Naive thymus-derived CD8-positive, alpha-beta T cell (primary cell): ENCODE results near the gene RFLNA. TPM values are rescaled to one million over a fixed set of nuclear protein-coding genes. Genes with fewer than 3 reads are reported as not detected.

Experiments used
- ATAC-seq, 2 donors: fragments of 150-1000 bp; cut with Tn5 transposase in 1 of 2; sonication (Bioruptor Pico), chemical (Tn5 transposase) in 1 of 2; 1 replicate in 1 of 2; 2 replicates in 1 of 2; pipeline ENCODE4 v1.10.0; 2021; ENCODE audit warnings: mild to moderate bottlenecking in 2 of 2, moderate library complexity in 2 of 2
- POLR2A ChIA-PET: fragments of 350-600 bp; sonication (Branson Sonifier 250); formaldehyde crosslinking; loops from one replicate; lab custom pipeline; 2021; ENCODE audit warnings: antibody characterized with exemption; lab: Charles Lee
- DNase-seq, 10 donors: peaks; one replicate each; pipeline versions ENCODE4 v3.0.0 to v3.0.0-alpha.2; 2020 to 2022
- H3K27ac Mint-ChIP-seq, 10 donors: one replicate each; pipeline ENCODE4 v1.8.0; 2020 to 2022; ENCODE audit warnings: mild to moderate bottlenecking in 10 of 10, mixed read lengths in 10 of 10, moderate library complexity in 4 of 10, inconsistent platforms in 1 of 10
- H3K27me3 Mint-ChIP-seq, 5 donors: one replicate each; pipeline ENCODE4 v1.8.0; 2021 to 2022; ENCODE audit warnings: mixed read lengths in 5 of 5
- H3K36me3 Mint-ChIP-seq, 3 donors: one replicate each; pipeline ENCODE4 v1.8.0; 2020 to 2022; ENCODE audit warnings: mixed read lengths in 3 of 3, mild to moderate bottlenecking in 2 of 3, inconsistent platforms in 1 of 3
- H3K4me1 Mint-ChIP-seq, 4 donors: one replicate each; pipeline ENCODE4 v1.8.0; 2021 to 2022; ENCODE audit warnings: mixed read lengths in 4 of 4
- H3K4me3 Mint-ChIP-seq, 10 donors: one replicate each; pipeline ENCODE4 v1.8.0; 2020 to 2022; ENCODE audit warnings: mild to moderate bottlenecking in 10 of 10, mixed read lengths in 10 of 10, moderate library complexity in 6 of 10, inconsistent platforms in 1 of 10
- H3K9me3 Mint-ChIP-seq, 9 donors: one replicate each; pipeline ENCODE4 v1.8.0; 2020 to 2022; ENCODE audit warnings: mixed read lengths in 9 of 9, mild to moderate bottlenecking in 3 of 9, inconsistent platforms in 1 of 9, moderate library complexity in 1 of 9
- polyA plus RNA-seq, 3 donors: library from polyadenylated mRNA; unstranded; fragments of 300-500 nt; fragmentation: Illumina TruSeq; gene quantifications; one replicate each; pipeline ENCODE4 v1.2.3, GENCODE V29; 2021
- total RNA-seq, 8 experiments: library from RNA in 2 of 8; stranded (reverse) in 2 of 8; gene quantifications; one replicate each; pipeline ENCODE4 v1.2.3 and lab custom pipeline; 2021 to 2026

RFLNA gene
- total and polyA plus RNA-seq, 5 experiments from 2014 or later, result not detected

GRCh38 chr12:124270671-124271070 is 24.2 kb upstream of the RFLNA start:
- ATAC-seq, result no peak
- DNase-seq, result no peak
- peaks cover 0 to 5% (median 0%) of the 10 kb centered on the region in 4 donors for H3K4me1 Mint-ChIP-seq
- H3K9me3 Mint-ChIP-seq, result no peaks in the 10 kb centered on the region
- no peak overlapping the region for H3K4me3 Mint-ChIP-seq
- H3K36me3 Mint-ChIP-seq, result no peaks in the 10 kb centered on the region
- POLR2A ChIA-PET, result no interaction called here
- peaks cover 0 to 14% (median 6%) of the 10 kb centered on the region in 5 donors for H3K27me3 Mint-ChIP-seq
- no peak overlapping the region for H3K27ac Mint-ChIP-seq

GRCh38 chr12:124273630-124274029 is 21.3 kb upstream of the RFLNA start:
- no peaks in the 10 kb centered on the region for H3K36me3 Mint-ChIP-seq
- DNase-seq (no peak), ATAC-seq (no peak)
- peaks cover 8 to 23% (median 16%) of the 10 kb centered on the region in 5 donors for H3K27me3 Mint-ChIP-seq
- H3K9me3 Mint-ChIP-seq, result no peaks in the 10 kb centered on the region
- H3K4me3 Mint-ChIP-seq, result no peak overlapping the region
- H3K4me1 Mint-ChIP-seq, result peaks cover 0 to 9% (median 0%) of the 10 kb centered on the region in 4 donors
- H3K27ac Mint-ChIP-seq, result no peak overlapping the region
- POLR2A ChIA-PET, result no interaction called here

GRCh38 chr12:124276337-124276736 is 18.6 kb upstream of the RFLNA start:
- Mint-ChIP-seq H3K4me3 (no peak overlapping the region), H3K4me1 (peaks cover 0 to 9% (median 0%) of the 10 kb centered on the region in 4 donors), H3K9me3 (no peaks in the 10 kb centered on the region), H3K27ac (no peak overlapping the region), H3K27me3 (peaks cover 13 to 40% (median 28%) of the 10 kb centered on the region in 5 donors), H3K36me3 (no peaks in the 10 kb centered on the region)
- DNase-seq (no peak), ATAC-seq (no peak)
- POLR2A ChIA-PET, result no interaction called here

GRCh38 chr12:124277394-124278241 is 17.3 kb upstream of the RFLNA start:
- ATAC-seq (no peak), DNase-seq (no peak)
- H3K4me3 Mint-ChIP-seq, result no peak overlapping the region
- peaks cover 13 to 41% (median 34%) of the 10 kb centered on the region in 5 donors for H3K27me3 Mint-ChIP-seq
- peak overlapping the region in 1 of 10 donors; percentile 56 for H3K27ac Mint-ChIP-seq
- POLR2A ChIA-PET, result no interaction called here
- no peaks in the 10 kb centered on the region for H3K36me3 Mint-ChIP-seq
- no peaks in the 10 kb centered on the region for H3K9me3 Mint-ChIP-seq
- peaks cover 0 to 8% (median 0%) of the 10 kb centered on the region in 4 donors for H3K4me1 Mint-ChIP-seq

- no peak overlapping the region for H3K4me3 Mint-ChIP-seq
- H3K4me1 Mint-ChIP-seq, result peaks cover 0 to 8% (median 0%) of the 10 kb centered on the region in 4 donors
- H3K27me3 Mint-ChIP-seq, result peaks cover 13 to 50% (median 34%) of the 10 kb centered on the region in 5 donors
- peak overlapping the region in 1 of 10 donors; percentile 45 for H3K27ac Mint-ChIP-seq
- no peak for DNase-seq
- POLR2A ChIA-PET, result no interaction called here
- no peaks in the 10 kb centered on the region for H3K36me3 Mint-ChIP-seq
- no peaks in the 10 kb centered on the region for H3K9me3 Mint-ChIP-seq
- no peak for ATAC-seq
Observed at GRCh38 chr12:124278389-124279101, 16.3 kb upstream of the RFLNA start.

- ATAC-seq (no peak), DNase-seq (no peak)
- POLR2A ChIA-PET, result no interaction called here
- Mint-ChIP-seq H3K27ac (no peak overlapping the region), H3K36me3 (peaks cover 0 to 3% (median 0%) of the 10 kb centered on the region in 3 donors), H3K4me1 (peaks cover 0 to 8% (median 0%) of the 10 kb centered on the region in 4 donors), H3K27me3 (peaks cover 15 to 58% (median 35%) of the 10 kb centered on the region in 5 donors), H3K4me3 (no peak overlapping the region), H3K9me3 (peaks cover 0 to 8% (median 3%) of the 10 kb centered on the region in 9 donors)
Observed at GRCh38 chr12:124279315-124279714, 15.6 kb upstream of the RFLNA start.

- Mint-ChIP-seq H3K4me1 (peaks cover 0 to 8% (median 0%) of the 10 kb centered on the region in 4 donors), H3K27me3 (peaks cover 15 to 64% (median 35%) of the 10 kb centered on the region in 5 donors)
- POLR2A ChIA-PET, result no interaction called here
Observed at GRCh38 chr12:124279846-124280360, 15.0 kb upstream of the RFLNA start.

GRCh38 chr12:124281309-124281708 is 13.6 kb upstream of the RFLNA start:
- H3K27me3 Mint-ChIP-seq, result peaks cover 16 to 77% (median 31%) of the 10 kb centered on the region in 5 donors
- H3K9me3 Mint-ChIP-seq, result peaks cover 0 to 25% (median 17%) of the 10 kb centered on the region in 9 donors
- H3K4me1 Mint-ChIP-seq, result peaks cover 0 to 6% (median 0%) of the 10 kb centered on the region in 4 donors
- H3K36me3 Mint-ChIP-seq, result peaks cover 0 to 18% (median 2%) of the 10 kb centered on the region in 3 donors
- POLR2A ChIA-PET, result no interaction called here
- H3K4me3 Mint-ChIP-seq, result no peak overlapping the region
- H3K27ac Mint-ChIP-seq, result no peak overlapping the region
- no peak for DNase-seq
- ATAC-seq, result no peak

More at GRCh38 chr12:124279846-124280360, 15.0 kb upstream of the RFLNA start:
- Mint-ChIP-seq H3K27ac (no peak overlapping the region), H3K9me3 (peaks cover 0 to 13% (median 8%) of the 10 kb centered on the region in 9 donors), H3K36me3 (peaks cover 0 to 9% (median 0%) of the 10 kb centered on the region in 3 donors), H3K4me3 (no peak overlapping the region)
- ATAC-seq, result no peak
- no peak for DNase-seq

- no peak for DNase-seq
- Mint-ChIP-seq H3K4me1 (peaks cover 0 to 4% (median 0%) of the 10 kb centered on the region in 4 donors), H3K4me3 (no peak overlapping the region), H3K9me3 (peaks cover 0 to 25% (median 17%) of the 10 kb centered on the region in 9 donors), H3K27me3 (peaks cover 11 to 78% (median 23%) of the 10 kb centered on the region in 5 donors), H3K27ac (no peak overlapping the region), H3K36me3 (peaks cover 0 to 18% (median 4%) of the 10 kb centered on the region in 3 donors)
- POLR2A ChIA-PET, result no interaction called here
- ATAC-seq, result no peak
Observed at GRCh38 chr12:124282287-124282686, 12.6 kb upstream of the RFLNA start.

- Mint-ChIP-seq H3K27me3 (peaks cover 12 to 77% (median 25%) of the 10 kb centered on the region in 5 donors), H3K27ac (no peak overlapping the region), H3K4me3 (no peak overlapping the region), H3K9me3 (peaks cover 0 to 25% (median 18%) of the 10 kb centered on the region in 9 donors), H3K36me3 (peaks cover 0 to 18% (median 4%) of the 10 kb centered on the region in 3 donors), H3K4me1 (peaks cover 0 to 2% (median 0%) of the 10 kb centered on the region in 4 donors)
- no peak for DNase-seq
- POLR2A ChIA-PET, result no interaction called here
- ATAC-seq, result no peak
Observed at GRCh38 chr12:124283326-124283725, 11.6 kb upstream of the RFLNA start.

GRCh38 chr12:124284368-124284767 is 10.5 kb upstream of the RFLNA start:
- no peak overlapping the region for H3K4me3 Mint-ChIP-seq
- ATAC-seq (no peak), DNase-seq (no peak)
- H3K36me3 Mint-ChIP-seq, result peaks cover 0 to 18% (median 4%) of the 10 kb centered on the region in 3 donors
- POLR2A ChIA-PET, result no interaction called here
- H3K27me3 Mint-ChIP-seq, result peaks cover 11 to 67% (median 19%) of the 10 kb centered on the region in 5 donors
- H3K9me3 Mint-ChIP-seq, result peaks cover 0 to 25% (median 20%) of the 10 kb centered on the region in 9 donors
- H3K4me1 Mint-ChIP-seq, result no peaks in the 10 kb centered on the region
- no peak overlapping the region for H3K27ac Mint-ChIP-seq

- H3K4me1 Mint-ChIP-seq, result no peaks in the 10 kb centered on the region
- DNase-seq (no peak), ATAC-seq (no peak)
- peaks cover 6 to 60% (median 20%) of the 10 kb centered on the region in 5 donors for H3K27me3 Mint-ChIP-seq
- peaks cover 0 to 25% (median 20%) of the 10 kb centered on the region in 9 donors for H3K9me3 Mint-ChIP-seq
- no peak overlapping the region for H3K27ac Mint-ChIP-seq
- POLR2A ChIA-PET, result no interaction called here
- H3K4me3 Mint-ChIP-seq, result peak overlapping the region in 1 of 10 donors; percentile 46
- H3K36me3 Mint-ChIP-seq, result peaks cover 0 to 18% (median 4%) of the 10 kb centered on the region in 3 donors
Observed at GRCh38 chr12:124286414-124286813, 8.5 kb upstream of the RFLNA start.
